Frontal cortex (tissue), 4 donors: ENCODE data around the gene SORT1. TPM values are rescaled to one million over a fixed set of nuclear protein-coding genes. Genes with fewer than 3 reads are reported as not detected.

Experiments
- DNase-seq, 2 donors: peaks; one replicate each; pipeline ENCODE4 v3.0.0; 2012; ENCODE audit warnings: low spot score in 2 of 2
- FAIRE-seq: peaks from 2 replicates; lab custom pipeline; 2012; peaks lifted over from hg19 to GRCh38; lab: Jason Lieb, UNC
- total RNA-seq: library from RNA; depleted of rRNA; stranded (reverse); fragments of >200 nt; gene quantifications from one replicate; pipeline ENCODE4 v1.2.3, GENCODE V29; 2014
- donor health status: control.
- donor health status: control.
- donor health status: control.

Gene SORT1
- total RNA-seq, 1 donor from 2014 or later: 42.8 TPM

- DNase-seq (peak in 1 of 2 donors; percentile 22), FAIRE-seq (no peak)
These were observed 115.8 kb downstream of the SORT1 start for GRCh38 chr1:109281680-109282496.

- FAIRE-seq (no peak), DNase-seq (no peak)
These were observed 116.9 kb downstream of the SORT1 start for GRCh38 chr1:109280862-109281261.

- no peak for FAIRE-seq
- DNase-seq: no peak
These were observed 118.0 kb downstream of the SORT1 start for GRCh38 chr1:109279615-109280278.

GRCh38 chr1:109277434-109278204, 120.1 kb downstream of the SORT1 start:
- FAIRE-seq (no peak), DNase-seq (peak; percentile 64 to 79)

- DNase-seq: peak in 1 of 2 donors; percentile 11
- no peak for FAIRE-seq
These were observed 121.9 kb downstream of the SORT1 start for GRCh38 chr1:109275706-109276345.

GRCh38 chr1:109274533-109275476, 122.9 kb downstream of the SORT1 start:
- no peak for FAIRE-seq
- DNase-seq: peak in 1 of 2 donors; percentile 32

GRCh38 chr1:109273570-109274288, 124.0 kb downstream of the SORT1 start:
- no peak for FAIRE-seq
- peak in 1 of 2 donors; percentile 10 for DNase-seq

GRCh38 chr1:109272831-109273547, 124.7 kb downstream of the SORT1 start:
- DNase-seq (no peak), FAIRE-seq (no peak)

- DNase-seq (peak in 1 of 2 donors; percentile 24), FAIRE-seq (no peak)
These were observed 125.5 kb downstream of the SORT1 start for GRCh38 chr1:109272021-109272799.

GRCh38 chr1:109271458-109271857, 126.3 kb downstream of the SORT1 start:
- DNase-seq (peak in 1 of 2 donors; percentile 9), FAIRE-seq (no peak)

GRCh38 chr1:109270623-109271317, 126.9 kb downstream of the SORT1 start:
- DNase-seq: peak in 1 of 2 donors; percentile 21
- FAIRE-seq: no peak

- FAIRE-seq (no peak), DNase-seq (no peak)
These were observed 127.6 kb downstream of the SORT1 start for GRCh38 chr1:109269981-109270622.

GRCh38 chr1:109269212-109269980, 128.3 kb downstream of the SORT1 start:
- FAIRE-seq (no peak), DNase-seq (no peak)

- DNase-seq: no peak
These were observed 129.1 kb downstream of the SORT1 start for GRCh38 chr1:109268431-109269211.

More at GRCh38 chr1:109268431-109269211, 129.1 kb downstream of the SORT1 start:
- no peak for FAIRE-seq
